Iris pigment epithelial cell (primary cell): ENCODE data around the gene CNTNAP5.

ENCODE experiments used
- DNase-seq: peaks from one replicate; pipeline ENCODE4 v3.0.0-alpha.2; 2011; ENCODE audit warnings: low read depth

CNTNAP5 gene

DNA sequence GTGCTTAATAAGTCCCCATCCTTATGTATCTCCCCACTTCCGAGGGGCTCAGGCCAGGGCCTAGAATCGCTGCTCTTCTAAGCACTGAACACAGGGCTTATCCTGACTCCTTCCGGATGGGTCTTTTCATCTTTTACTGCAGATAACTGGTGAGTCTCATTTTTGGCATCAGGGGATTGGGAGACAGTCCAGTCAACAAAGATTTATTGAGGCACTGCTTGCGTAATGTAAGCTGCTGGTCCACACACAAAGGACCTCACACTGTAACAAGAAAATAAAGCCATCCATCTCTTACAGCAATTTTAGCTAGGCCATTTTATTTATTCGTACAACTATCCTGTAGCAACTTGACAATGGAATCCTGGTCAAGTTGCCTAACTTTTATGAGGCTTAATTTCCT, 600.5 kb downstream of the CNTNAP5 start:
- DNase-seq = no peak

DNA sequence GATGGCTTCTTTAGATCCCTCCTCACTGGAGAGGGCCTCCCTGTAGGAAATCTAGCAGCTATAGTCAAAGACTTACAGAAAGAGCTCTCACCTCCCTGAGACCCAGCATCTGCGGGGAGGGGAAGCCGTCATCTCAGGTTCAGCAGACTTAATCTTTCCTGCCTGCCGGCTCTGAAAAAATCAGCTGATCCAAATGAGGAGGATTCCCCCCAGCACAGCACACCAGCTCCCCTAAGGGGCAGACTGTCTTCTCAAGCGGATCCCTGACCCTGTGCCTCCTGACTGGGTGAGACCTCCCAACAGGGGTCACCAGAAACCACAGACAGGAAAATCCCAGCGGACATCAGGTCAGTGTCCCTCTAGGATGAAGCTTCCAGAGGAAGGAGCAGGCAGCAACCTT, 601.9 kb downstream of the CNTNAP5 start:
- DNase-seq = no peak

DNA sequence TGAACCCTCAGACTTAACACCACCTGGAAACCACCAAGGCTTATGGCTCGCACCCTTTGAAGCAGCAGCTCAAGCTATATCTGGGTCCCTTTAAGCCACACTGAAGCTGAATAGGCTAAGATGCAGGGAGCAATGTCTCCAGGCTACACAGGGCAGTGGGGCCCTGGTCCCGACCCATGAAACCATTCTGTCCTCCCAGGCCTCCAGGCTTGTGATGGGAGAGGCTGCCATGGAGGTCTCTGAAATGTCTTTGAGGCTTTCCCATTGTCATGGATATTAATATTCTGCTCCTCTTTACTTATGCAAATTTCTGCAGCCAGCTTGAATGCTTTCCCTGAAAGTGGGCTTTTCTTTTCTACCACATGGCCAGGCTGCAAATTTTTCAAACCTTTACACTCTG, 608.7 kb downstream of the CNTNAP5 start:
- DNase-seq = no peak

DNA sequence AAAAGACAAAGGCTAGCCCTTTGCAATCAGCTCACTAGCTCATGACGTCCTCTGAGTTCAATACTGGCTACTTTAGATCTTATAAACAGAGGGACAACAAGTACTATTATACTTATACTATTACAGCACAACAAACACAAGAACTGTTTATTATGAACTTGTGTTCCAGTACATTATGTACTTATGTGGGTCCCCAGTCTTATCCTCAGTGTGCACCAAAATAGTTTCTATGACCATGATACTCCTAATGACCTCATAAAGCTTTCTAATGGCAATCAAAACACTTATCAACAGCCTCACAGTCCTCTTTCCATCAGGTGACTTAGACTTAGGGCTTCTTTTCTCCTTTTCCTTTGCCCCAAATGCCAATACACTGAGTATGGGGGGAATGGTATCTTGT, 614.4 kb downstream of the CNTNAP5 start:
- DNase-seq = no peak

DNA sequence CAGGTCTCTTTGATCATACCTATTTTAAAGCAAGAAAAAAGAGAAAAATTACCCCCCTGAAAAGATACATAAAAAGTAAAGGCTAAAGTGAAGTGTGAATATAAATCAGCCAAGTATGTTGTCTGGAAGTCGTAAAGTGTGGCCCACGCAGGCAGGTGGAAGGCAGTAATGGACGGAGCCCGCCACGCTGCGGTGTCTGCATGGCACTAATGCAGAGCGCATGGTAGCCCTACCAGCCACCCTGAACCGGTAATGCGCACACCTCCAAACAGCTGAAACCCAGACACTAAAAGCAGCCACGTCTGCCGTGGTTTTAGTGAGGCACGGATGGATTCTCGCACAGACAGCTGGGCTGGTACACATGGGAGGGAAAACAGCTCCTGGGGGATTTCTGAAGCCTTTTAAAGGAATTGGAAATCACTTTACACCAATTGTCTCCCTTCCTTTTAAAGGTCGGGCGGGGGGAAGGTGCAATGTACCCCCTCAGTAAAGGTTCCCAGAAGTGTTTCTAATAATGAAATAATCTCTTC, 615.2 kb downstream of the CNTNAP5 start:
- no peak for DNase-seq

DNA sequence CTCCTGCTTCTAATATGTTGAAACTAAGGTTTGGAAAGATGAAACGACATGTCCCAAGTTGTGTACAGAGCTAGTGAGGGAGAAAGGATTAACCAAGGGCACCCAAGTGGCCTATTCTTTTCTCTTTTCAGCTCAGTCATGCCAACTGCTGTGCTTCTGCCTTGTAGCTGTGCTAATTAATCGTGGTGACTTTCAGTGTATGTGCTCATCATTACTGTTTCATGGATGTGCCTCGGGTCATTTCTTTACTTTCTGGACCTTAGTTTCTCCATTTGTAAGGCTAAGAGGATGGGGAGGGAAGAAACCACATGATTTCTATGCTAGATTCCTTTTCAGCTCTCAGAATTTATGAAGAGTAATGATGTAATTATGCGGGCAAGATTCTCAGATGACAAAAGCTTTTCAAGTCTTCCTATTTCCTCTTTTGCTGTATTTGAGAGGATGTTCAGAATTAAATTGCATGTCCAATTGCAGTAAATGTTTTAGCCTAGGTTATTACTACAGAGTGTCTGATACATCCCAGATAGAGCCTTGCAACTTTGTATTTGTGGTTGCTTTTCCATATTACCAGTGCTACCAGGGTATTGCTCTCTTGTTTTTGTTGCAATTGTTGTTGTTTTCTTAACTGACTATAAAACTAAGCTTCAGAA, 621.2 kb downstream of the CNTNAP5 start:
- DNase-seq = no peak

DNA sequence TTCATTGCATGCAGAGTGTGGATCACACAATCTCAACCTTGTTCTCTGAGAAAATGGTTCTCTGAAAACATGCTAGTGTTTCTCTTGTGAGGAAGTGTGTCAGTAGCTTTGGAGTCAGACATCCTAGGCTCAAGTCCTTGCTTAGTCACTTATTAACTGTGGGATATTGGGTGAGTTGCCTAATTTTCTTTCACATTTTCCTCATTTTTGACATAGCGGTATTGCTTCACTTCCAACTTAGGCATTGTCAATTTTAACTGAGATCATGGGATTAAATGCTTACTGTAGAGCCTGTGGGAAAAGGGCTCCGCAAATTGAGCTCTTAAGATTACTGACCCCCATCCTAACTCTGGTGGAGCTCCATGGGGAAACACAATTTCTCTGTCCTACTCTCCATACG, 622.2 kb downstream of the CNTNAP5 start:
- DNase-seq = no peak

DNA sequence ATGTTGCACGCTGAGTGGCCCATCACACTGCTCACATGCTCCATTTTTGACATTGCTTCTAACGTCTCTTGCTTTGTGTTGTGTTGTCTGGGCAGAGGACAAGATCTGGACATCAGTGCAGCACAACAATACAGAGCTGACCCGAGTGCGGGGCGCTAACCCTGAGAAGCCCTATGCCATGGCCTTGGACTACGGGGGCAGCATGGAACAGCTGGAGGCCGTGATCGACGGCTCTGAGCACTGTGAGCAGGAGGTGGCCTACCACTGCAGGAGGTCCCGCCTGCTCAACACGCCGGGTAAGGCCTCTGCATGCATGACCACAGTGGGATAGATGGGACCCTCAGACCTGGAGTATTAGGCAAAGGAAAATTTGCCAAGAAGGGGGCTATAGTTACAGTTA, 622.6 kb downstream of the CNTNAP5 start:
- DNase-seq = no peak

DNA sequence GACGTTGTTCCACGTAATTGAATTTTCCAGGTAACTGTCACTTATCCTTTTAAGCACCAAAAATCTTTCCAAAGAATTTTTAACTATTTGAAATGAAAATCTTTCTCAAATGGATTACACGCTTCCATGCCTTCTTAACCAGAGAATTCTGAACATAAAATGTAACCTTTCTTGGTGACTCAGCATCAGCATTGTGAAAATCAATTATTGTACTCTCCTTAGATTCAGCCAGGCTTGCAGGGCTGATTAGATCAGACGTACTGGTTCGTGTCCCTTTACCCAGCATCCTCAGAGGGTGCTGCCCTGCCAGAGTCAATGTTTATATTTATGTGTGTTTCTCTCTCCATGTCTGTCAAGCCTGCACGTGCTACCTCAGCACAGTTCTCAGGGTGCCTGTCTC, 623.9 kb downstream of the CNTNAP5 start:
- DNase-seq = no peak

DNA sequence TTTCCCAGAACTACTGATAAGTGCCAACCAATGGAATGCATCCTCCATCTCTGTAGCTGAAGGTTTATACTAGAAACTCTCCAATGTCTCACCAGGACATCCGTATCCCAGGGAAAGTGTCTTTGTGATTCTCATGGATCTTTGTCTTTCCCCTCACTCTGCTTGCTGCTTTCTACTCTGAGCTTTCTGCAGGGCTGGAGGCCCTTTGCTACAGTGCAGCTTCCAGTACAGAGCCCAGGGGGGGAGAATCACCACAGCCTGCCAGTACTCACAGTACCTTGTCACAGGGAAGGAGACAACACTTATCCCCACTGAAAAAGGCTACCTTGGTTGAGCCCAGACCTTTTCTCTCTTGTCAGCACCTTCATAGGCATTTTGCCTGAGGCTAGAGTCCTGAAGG, 627.0 kb downstream of the CNTNAP5 start:
- no peak for DNase-seq

DNA sequence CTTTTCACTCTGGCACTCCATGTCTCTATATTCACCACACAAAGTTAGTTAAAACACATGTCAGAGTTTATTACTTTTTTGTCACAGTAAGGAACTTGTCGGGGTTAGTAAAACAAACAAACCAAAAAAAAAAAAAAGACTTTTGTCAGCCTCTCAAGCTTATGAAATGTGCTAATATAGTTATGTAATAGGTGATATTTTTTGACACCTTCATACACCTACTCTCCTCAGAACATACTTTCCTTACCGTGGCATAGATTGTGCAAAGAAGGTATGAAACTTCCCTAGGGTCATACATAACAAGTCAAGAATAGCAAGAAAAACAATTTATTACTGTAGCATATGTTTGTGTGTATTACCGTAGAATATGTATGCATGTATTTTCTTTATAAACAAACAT, 633.3 kb downstream of the CNTNAP5 start:
- DNase-seq = no peak

DNA sequence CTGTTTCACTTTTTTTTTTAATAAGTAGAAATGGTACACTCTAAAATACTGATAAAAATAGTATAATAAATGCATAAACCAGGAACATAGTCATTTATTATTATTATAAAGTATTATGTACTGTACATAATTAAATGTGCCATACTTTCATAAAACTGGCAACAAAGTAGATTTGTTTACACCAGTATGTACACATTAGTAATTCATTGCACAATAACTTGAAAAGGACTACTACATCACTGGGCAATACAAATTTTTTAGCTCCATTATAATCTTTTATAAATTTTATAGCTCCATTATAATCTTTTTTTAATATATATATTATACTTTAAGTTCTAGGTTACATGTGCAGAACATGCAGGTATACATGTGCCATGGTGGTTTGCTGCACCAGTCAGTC, 636.5 kb downstream of the CNTNAP5 start:
- no peak for DNase-seq

DNA sequence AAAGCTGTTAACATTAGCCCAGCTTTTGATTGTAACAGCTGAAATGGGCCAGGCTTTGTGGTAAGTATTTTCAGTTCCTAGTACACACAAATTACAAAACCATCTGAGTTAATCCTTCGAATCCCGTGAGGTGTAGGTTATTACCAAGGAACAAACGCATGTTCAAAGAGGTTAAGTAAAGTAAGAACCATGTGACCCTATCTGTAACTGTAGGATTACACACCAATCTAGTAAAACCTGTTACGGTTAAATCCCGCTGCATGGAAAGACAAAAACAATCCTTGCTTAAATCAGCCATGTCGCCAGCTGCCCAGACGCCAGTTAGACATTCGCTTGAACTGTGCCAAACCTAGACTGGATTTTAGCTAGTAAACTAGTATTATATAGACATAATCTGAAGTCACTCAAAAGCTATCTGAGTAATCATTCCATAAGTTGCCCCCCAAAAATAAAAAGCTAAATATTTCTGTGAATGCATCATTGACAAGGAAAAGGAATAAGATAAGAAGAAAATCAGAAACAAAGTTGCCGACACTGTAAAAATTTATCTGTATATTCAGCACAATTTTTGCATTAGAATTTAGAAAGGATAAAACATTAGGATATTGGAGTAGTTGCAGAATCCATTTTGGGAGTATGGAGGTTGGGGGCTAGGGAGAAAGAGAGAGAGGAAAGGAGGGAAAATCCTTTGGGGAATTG, 638.0 kb downstream of the CNTNAP5 start:
- no peak for DNase-seq

DNA sequence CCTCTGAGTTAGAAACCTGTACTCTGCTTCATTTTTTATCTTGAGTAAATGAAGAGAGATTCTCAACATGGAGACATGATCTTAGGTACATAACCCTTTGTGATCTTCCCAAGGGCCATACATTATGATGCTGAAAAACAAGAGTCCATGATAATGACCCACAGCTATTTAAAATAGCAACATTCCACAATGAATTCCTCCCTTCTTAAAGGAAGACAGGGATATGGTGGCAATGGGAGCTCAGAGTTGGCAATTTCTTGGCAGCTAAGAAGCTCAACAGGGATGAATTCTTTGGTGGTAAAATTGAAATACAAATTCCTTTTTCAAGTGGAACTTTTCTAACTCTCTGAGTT, 638.5 kb downstream of the CNTNAP5 start:
- no peak for DNase-seq

DNA sequence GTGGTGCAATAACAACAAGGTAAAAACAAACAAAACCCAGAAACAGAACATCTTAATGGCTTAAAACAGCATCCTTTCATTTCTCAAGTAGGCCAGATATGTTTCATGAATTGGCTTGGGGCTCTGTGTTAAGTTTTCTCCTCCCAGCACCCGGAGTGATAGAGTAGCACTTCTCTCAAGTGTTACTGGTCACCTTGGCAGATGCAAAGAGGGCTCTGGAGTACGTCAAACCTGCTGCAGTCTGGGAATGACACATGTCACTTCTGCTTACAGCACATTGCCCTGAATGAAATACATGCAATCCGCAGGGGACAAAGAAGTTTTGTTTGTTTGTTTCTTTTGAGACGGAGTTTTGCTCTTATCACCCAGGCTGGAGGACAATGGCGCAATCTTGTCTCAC, 639.3 kb downstream of the CNTNAP5 start:
- DNase-seq = no peak

DNA sequence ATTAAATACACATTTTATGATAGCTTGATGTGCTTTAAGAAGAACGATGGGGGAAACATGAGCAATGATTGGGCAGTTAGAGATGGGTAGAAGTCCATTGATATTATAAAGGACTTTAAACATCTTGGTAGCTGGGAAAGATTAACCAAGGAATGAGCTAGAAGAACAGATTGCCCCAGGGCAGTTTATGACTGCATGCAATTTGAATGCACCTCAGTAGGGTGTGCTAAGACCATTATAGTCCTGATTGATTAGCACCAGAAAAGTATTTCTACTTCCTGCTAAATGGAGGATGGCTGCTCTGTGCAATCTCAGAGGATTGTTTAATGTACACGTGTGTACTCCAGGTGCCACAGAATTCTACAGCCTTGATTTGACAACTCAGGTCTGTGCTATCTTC, 641.9 kb downstream of the CNTNAP5 start:
- DNase-seq = no peak

DNA sequence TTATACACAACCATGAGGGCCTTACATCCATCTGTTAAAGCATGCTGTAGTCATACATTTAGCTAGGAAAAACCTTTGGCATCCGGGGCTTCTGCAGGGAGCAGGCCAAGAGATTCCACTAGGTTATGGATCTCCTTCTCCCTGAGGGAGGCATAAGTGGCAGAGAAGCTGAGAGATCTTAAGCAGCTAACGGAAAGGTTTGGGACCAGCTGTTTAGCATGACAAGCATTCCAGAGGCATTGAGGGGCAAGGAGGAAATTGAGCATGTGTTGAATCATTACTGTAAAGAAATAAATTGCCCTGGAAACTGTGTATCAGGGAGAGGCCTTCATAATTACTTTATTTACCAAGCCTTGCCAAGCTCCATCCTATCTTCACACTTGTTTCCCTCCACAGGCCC, 643.1 kb downstream of the CNTNAP5 start:
- DNase-seq = no peak

DNA sequence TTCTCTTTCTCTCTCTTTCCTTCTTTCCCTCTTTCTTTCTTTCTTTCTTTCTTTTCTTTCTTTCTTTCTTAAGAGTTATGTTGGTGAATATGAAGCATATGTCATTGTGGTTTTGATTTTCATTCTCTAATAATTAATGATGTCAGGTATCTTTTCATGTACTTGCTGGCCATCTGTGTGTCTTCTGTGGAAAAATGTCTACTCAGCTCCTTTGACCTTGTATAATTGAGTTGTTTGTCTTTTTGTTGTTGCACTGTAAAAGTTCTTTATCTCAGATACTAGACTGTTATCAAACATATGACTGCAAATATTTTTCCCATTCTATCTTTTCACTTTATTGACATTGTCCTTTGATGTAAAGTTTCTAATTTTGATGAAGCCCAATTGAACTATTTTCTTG, 645.1 kb downstream of the CNTNAP5 start:
- no peak for DNase-seq

DNA sequence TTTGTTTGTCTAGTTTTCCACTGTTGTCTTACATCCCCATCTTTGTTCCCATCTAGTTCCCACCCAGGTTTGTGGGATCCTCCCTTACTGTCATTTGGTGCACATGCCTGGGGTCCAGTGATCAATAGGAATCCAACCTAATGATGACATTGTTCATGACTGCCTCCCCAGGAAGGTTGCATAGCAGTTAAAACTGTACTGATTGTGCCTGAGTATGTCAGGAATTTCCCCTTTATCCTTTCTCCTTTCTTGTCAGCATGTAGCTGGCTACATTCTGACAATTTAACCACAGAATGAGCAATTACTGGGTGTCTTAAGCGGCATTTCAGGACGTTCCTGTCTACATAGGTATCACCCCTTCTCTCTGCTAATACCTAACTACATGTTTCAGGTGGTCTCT, 653.0 kb downstream of the CNTNAP5 start:
- DNase-seq = no peak

DNA sequence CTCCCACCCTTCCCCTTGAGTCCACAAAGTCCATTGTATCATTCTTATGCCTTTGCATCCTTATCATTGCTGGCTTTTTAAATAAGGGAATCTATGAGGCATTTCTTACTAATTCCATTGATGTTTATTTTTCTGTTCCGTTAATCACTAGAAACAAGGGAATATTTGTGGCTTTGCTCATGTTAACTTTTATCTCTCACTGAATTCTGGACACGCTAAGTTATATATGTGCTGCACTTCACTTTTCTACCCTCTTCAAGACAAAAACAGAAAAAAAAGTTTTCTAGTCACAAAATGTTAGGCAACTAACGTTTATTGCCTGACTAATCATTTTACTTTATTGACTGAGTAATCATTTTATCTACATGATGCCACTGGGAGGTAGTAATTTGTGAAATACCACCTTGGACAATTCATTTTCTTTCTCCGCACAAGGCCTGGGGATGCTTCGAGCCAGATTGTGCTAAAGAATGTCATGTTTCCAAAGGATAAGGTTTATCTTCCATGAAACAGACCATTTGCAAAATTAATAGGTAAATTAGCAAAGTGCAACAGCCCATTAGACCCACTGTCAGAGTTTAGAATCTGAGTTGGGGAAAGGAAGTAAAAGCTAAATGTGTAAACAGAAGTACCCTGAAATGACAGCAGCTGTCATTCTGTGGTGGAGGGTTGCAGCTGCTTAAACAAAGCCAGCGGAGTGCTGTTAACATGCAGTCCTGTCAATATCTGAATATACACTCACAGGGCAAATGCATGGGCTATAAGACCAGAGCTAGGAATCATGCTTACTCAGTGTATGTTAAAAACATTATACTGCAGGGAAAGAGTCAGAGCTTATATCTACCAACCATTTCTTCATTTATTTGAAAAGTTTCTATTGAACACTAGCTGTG, 658.7 kb downstream of the CNTNAP5 start:
- no peak for DNase-seq

DNA sequence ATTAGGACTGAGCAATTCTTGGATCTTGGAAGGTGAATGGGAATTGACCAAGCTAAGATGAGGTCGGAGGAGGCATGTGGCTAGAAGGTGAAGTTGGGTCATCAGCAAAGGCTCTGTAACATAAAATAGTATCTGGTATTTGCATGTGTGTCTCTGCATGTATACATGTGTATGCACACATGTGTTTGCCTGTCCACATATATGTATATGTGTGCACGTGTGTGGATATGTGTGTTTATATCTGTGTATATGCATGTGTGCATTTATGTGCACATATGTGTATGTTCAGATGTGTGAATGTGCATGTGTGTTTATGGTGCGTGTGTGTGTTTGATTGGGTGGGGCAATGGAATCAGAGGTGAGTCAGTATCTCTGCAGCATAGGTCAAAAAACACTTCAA, 664.3 kb downstream of the CNTNAP5 start:
- no peak for DNase-seq

DNA sequence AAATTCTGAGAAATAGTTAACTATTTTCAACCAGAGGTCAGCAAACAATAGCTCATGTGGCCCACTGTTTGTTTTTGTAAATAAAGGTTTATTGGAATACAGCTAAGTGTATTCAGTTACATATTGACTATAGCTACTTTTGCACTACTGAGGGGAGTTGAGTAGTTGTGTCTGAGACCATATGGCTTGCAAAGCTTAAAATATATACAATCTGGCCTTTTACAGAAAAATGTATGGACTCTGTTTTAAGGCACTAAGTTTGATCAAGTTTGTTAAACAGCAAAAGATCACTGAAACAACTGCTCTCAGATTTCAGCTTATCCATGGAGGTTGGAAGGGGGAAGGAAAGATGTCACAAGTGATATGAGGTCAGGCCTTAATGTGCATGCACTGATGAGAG, 667.1 kb downstream of the CNTNAP5 start:
- no peak for DNase-seq

DNA sequence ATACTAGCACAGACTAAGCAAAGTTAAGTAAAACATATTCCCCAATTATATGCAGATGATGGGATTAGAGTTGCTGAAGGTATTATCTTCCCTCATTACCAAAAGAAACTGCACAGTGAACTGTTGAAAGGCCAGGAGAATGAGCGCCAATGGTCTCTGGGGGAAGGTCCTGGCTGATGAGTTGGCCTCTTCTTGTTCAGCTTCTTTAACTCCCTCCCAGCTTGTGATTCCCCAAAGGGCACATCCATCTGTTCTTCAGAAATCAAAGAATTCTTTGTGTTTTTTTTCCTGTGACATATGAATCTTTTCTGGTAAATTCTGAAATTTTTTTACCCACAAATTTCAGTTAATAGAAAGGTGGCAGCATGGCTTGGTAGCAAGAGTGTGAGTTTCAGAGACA, 667.6 kb downstream of the CNTNAP5 start:
- no peak for DNase-seq
